SK-N-SH (cell line): ENCODE data around the gene CALML6. TPM values are rescaled to one million over a fixed set of nuclear protein-coding genes. Genes with fewer than 3 reads are reported as not detected.

Experiments used
- CTCF ChIA-PET: fragments of 300-600, 350-600 bp; formaldehyde crosslinking; extraction: SDS; loops from one replicate; lab custom pipeline; 2021; lab: Yijun Ruan, JAX
- POLR2A ChIA-PET: fragments of 350-600 bp; sonication (Branson Sonifier 250); formaldehyde crosslinking; extraction: SDS; loops from one replicate; lab custom pipeline; 2020; ENCODE audit warnings: antibody characterized with exemption, inconsistent platforms; lab: Yijun Ruan, JAX
- DNase-seq: peaks from one replicate; pipeline ENCODE4 v3.0.0; 2012
- H2AFZ ChIP-seq: fragments of 200-600 bp; sonication (generic); 2 replicates; pipeline ENCODE4 v1.8.1; 2016; ENCODE audit warnings: antibody characterized with exemption, mild to moderate bottlenecking, low read depth
- H3F3A ChIP-seq: fragments of 200-600 bp; sonication (generic); replicated peaks from 2 replicates; pipeline ENCODE3; 2016; ENCODE audit warnings: antibody characterized with exemption, mild to moderate bottlenecking; ENCODE audit not compliant: insufficient read depth
- H3K27ac ChIP-seq, 2 experiments: fragments of 200-500 bp in 1 of 2; fragments of 200-600 bp in 1 of 2; sonication (Bioruptor generic) in 1 of 2; sonication (generic), shearing (Covaris generic) in 1 of 2; 2 replicates each; pipeline versions ENCODE4 v1.5.1 to v1.6.1; 2014 to 2016; ENCODE audit warnings: low read depth in 2 of 2, inconsistent platforms in 1 of 2, low read length in 1 of 2, mild to moderate bottlenecking in 1 of 2, mixed read lengths in 1 of 2
- H3K27me3 ChIP-seq: fragments of 200-600 bp; sonication (generic), shearing (Covaris generic); 2 replicates; pipeline ENCODE4 v1.6.1; 2016; ENCODE audit warnings: mixed run types; ENCODE audit not compliant: insufficient read depth
- H3K36me3 ChIP-seq, 2 experiments: fragments of 200-500 bp in 1 of 2; fragments of 200-600 bp in 1 of 2; sonication (Bioruptor generic) in 1 of 2; sonication (generic) in 1 of 2; replicated peaks in 1 of 2; 2 replicates each; pipeline versions ENCODE3 to v1.5.1; 2014 to 2016; ENCODE audit warnings: low read length in 1 of 2, mild to moderate bottlenecking in 1 of 2; ENCODE audit not compliant: insufficient read depth in 2 of 2, control insufficient read depth in 1 of 2
- H3K4me1 ChIP-seq, 2 experiments: fragments of 200-500 bp in 1 of 2; fragments of 200-600 bp in 1 of 2; sonication (Bioruptor generic) in 1 of 2; sonication (generic), shearing (Covaris generic) in 1 of 2; 2 replicates each; pipeline versions ENCODE4 v1.5.1 to v1.6.1; 2014 to 2016; ENCODE audit warnings: low read depth in 1 of 2, low read length in 1 of 2, mixed run types in 1 of 2; ENCODE audit not compliant: insufficient read depth in 2 of 2, control insufficient read depth in 1 of 2
- H3K4me2 ChIP-seq: fragments of 200-600 bp; sonication (generic), shearing (Covaris generic); 2 replicates; pipeline ENCODE4 v1.6.1; 2017; ENCODE audit warnings: mixed run types
- H3K4me3 ChIP-seq, 2 experiments: fragments of 200-500 bp in 1 of 2; fragments of 200-600 bp in 1 of 2; sonication (Bioruptor generic) in 1 of 2; sonication (generic), shearing (Covaris generic) in 1 of 2; 2 replicates each; pipeline versions ENCODE4 v1.5.1 to v1.8.1; 2014 to 2016; ENCODE audit warnings: low read depth in 2 of 2, inconsistent platforms in 1 of 2, low read length in 1 of 2, mild to moderate bottlenecking in 1 of 2, mixed read lengths in 1 of 2, moderate library complexity in 1 of 2
- H3K79me2 ChIP-seq: fragments of 200-600 bp; sonication (generic); 2 replicates; pipeline ENCODE4 v1.8.1; 2017; ENCODE audit warnings: mild to moderate bottlenecking; ENCODE audit not compliant: insufficient read depth
- H3K9ac ChIP-seq: fragments of 200-600 bp; sonication (generic); 2 replicates; pipeline ENCODE4 v1.6.1; 2017; ENCODE audit warnings: mixed run types
- H3K9me2 ChIP-seq: fragments of 200-600 bp; sonication (generic); 2 replicates; pipeline ENCODE4 v1.6.1; 2017; ENCODE audit warnings: mixed run types
- H3K9me3 ChIP-seq: fragments of 200-600 bp; sonication (generic); 2 replicates; pipeline ENCODE4 v1.6.1; 2017; ENCODE audit warnings: mixed run types, mild to moderate bottlenecking, moderate library complexity
- H4K20me1 ChIP-seq: fragments of 200-600 bp; sonication (generic); 2 replicates; pipeline ENCODE4 v1.6.1; 2017; ENCODE audit warnings: mild to moderate bottlenecking, mixed run types; ENCODE audit not compliant: insufficient read depth
- ELF1 ChIP-seq: IDR thresholded peaks from 2 replicates; pipeline ENCODE4 v1.4.0; 2012
- EP300 ChIP-seq, 2 experiments: IDR thresholded peaks; 2 replicates each; pipeline versions ENCODE4 v1.4.0 to v1.6.1; 2012; ENCODE audit warnings: borderline replicate concordance in 1 of 2, low read depth in 1 of 2, low read length in 1 of 2
- FOSL2 ChIP-seq: IDR thresholded peaks from 2 replicates; pipeline ENCODE4 v1.4.0; 2012; ENCODE audit warnings: low read depth, mild to moderate bottlenecking, moderate library complexity, borderline replicate concordance
- FOXJ3 ChIP-seq: sonication (generic); formaldehyde crosslinking; IDR thresholded peaks from 2 replicates; pipeline ENCODE4 v1.5.1; 2020; ENCODE audit warnings: mild to moderate bottlenecking, missing genetic modification reagents
- JUND ChIP-seq: IDR thresholded peaks from 2 replicates; pipeline ENCODE4 v1.4.0; 2012
- MEF2A ChIP-seq: IDR thresholded peaks from 2 replicates; pipeline ENCODE4 v1.4.0; 2012; ENCODE audit warnings: low read depth, borderline replicate concordance
- MXI1 ChIP-seq: IDR thresholded peaks from 2 replicates; pipeline ENCODE4 v1.6.1; 2012; ENCODE audit warnings: mild to moderate bottlenecking, low read depth, low read length, improper control_type of control experiment
- NFIC ChIP-seq: IDR thresholded peaks from 2 replicates; pipeline ENCODE4 v1.4.0; 2012; ENCODE audit warnings: borderline replicate concordance
- POLR2AphosphoS5 ChIP-seq: IDR thresholded peaks from 2 replicates; pipeline ENCODE4 v1.6.1; 2012; ENCODE audit warnings: low read depth, low read length
- RCOR1 ChIP-seq: fragments of 150-350 bp; IDR thresholded peaks from 2 replicates; pipeline ENCODE4 v1.6.1; 2017; ENCODE audit warnings: antibody characterized with exemption, low read length
- RFX5 ChIP-seq: IDR thresholded peaks from 2 replicates; pipeline ENCODE4 v1.6.1; 2012; ENCODE audit warnings: mild to moderate bottlenecking, improper control_type of control experiment, low read length
- SIN3A ChIP-seq: IDR thresholded peaks from 2 replicates; pipeline ENCODE4 v1.6.1; 2012; ENCODE audit warnings: low read depth, mild to moderate bottlenecking, low read length, moderate library complexity, borderline replicate concordance
- SMC3 ChIP-seq: IDR thresholded peaks from 2 replicates; pipeline ENCODE4 v1.6.1; 2012; ENCODE audit warnings: low read depth, low read length, improper control_type of control experiment
- TCF12 ChIP-seq: IDR thresholded peaks from 2 replicates; pipeline ENCODE4 v1.4.0; 2012
- WGBS: methylation state at CpG from one replicate; pipeline ENCODE4 v1.1.6; 2017; ENCODE audit warnings: low lambda C conversion rate; 5-methylcytosine and 5-hydroxymethylcytosine counted together
- polyA plus RNA-seq, 3 experiments: library from polyadenylated mRNA; depleted of rRNA; stranded (reverse); fragments of >200 nt; gene quantifications; 2 replicates each; pipeline ENCODE4 v1.2.3, GENCODE V29; 2012
- TF ChIP-seq, protein P1 (sequence below): IDR thresholded peaks from 2 replicates; pipeline ENCODE4; 2012
- TF ChIP-seq, protein P2 (sequence below): IDR thresholded peaks from 2 replicates; pipeline ENCODE4 v1.6.1; 2012; ENCODE audit warnings: mild to moderate bottlenecking, low read depth, low read length, moderate library complexity
- TF ChIP-seq, protein P3 (sequence below): fragments of 150-350 bp; IDR thresholded peaks from 2 replicates; pipeline ENCODE4 v1.6.1; 2016; ENCODE audit warnings: mild to moderate bottlenecking, low read depth, low read length
- TF ChIP-seq, protein P4 (sequence below): fragments of 150-350 bp; IDR thresholded peaks from 2 replicates; pipeline ENCODE4 v1.6.1; 2017; ENCODE audit warnings: antibody characterized with exemption, low read length, low read depth, borderline replicate concordance

Gene CALML6
- polyA plus RNA-seq, 1 of the 3 experiments (the other 2 are of a cell fraction), result 0.87 TPM

DNA sequence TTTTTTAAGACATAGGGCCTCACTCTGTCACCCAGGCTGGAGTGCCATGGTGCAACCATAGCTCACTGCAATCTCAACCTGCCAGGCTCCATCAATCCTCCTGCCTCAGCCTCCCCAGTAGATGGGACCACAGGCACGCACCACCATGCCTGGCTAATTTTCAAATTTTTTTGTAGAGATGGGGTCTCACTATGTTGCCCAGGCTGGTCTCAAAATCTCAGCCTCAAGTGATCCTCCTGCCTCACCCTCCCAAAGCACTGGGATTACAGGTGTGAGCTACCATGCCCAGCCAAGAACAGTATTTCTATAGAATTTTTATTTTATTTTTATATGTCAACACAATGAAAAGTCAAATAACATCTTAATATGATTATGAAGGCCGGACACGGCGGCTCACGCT lies 35.1 kb upstream of the CALML6 start:
- Histone ChIP-seq H3K27ac (no peak overlapping the region), H3F3A (peaks cover 6% of the 10 kb centered on the region), H3K9me2 (no peaks in the 10 kb centered on the region), H3K79me2 (peaks cover 100% of the 10 kb centered on the region), H4K20me1 (peaks cover 100% of the 10 kb centered on the region), H3K9ac (no peak overlapping the region)
- CTCF ChIA-PET, result interaction anchor here (1.1 to 2.4 kb wide), 2 partner anchors 29 to 63 kb away, joined by 3 to 8 read pairs; no protein-coding TSS in a partner anchor
- TF ChIP-seq SIN3A (no peak), ELF1 (no peak), SMC3 (no peak), MXI1 (no peak), RFX5 (no peak), EP300 (IDR thresholded peaks at IDR 0.05; ENCODE audit: borderline replicate concordance in 1 of 2, low read depth in 1 of 2, low read length in 1 of 2) (no peak), NFIC (no peak), TCF12 (no peak), FOXJ3 (CRISPR knock-in tag) (no peak), FOSL2 (no peak)
- TF ChIP-seq, protein P1, sequence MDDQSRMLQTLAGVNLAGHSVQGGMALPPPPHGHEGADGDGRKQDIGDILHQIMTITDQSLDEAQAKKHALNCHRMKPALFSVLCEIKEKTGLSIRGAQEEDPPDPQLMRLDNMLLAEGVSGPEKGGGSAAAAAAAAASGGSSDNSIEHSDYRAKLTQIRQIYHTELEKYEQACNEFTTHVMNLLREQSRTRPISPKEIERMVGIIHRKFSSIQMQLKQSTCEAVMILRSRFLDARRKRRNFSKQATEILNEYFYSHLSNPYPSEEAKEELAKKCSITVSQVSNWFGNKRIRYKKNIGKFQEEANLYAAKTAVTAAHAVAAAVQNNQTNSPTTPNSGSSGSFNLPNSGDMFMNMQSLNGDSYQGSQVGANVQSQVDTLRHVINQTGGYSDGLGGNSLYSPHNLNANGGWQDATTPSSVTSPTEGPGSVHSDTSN, result no peak
- TF ChIP-seq, all 33 proteins: peak for 0
- Histone ChIP-seq H3K36me3 (peaks cover 8 to 26% of the 10 kb centered on the region in 2 experiments), H3K4me3 (no peak overlapping the region), H2AFZ (no peak overlapping the region), H3K27me3 (no peaks in the 10 kb centered on the region), H3K4me1 (peaks cover 0 to 18% of the 10 kb centered on the region in 2 experiments; a peak in 2 of 4 replicates), H3K9me3 (no peaks in the 10 kb centered on the region), H3K4me2 (no peak overlapping the region)
- WGBS, result 96% methylated on average over 5 of the region's 5 CpGs
- POLR2A ChIA-PET, result no interaction called here
- no peak for DNase-seq

DNA sequence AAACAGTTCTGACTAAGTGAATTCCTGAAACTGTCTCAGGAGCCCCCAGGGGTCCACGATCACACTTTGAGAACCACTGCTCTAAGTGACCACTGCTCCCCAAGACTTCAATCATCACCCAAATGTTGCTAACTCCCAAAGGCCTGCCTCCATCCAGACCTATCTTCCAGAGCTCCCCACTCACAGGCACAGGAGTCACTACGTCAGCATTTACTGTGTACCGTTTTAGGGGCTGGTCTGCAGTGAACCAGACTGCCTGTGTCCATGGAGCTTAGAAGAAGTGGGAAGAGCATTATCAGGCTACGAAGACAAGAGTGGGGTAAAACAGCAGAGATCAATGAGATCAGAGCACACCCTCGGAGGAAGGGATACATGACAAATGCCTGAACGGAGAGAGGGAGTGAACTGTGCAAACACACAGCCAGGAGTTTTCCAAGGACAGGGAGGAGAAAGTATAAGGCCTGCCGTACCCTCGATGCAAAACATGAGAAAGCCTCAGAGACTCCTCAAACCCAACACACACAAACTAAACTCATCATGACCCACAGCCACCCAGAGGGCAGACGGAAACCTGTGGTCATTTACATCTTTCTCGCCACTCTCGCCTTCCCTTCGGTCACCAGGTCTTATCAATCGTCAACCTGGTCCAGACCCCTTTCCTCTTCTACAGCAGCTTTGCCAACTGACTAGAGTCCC lies 34.3 kb upstream of the CALML6 start:
- H3K27me3 ChIP-seq, result no peaks in the 10 kb centered on the region
- WGBS, result 89% methylated on average over 13 of the region's 13 CpGs
- H3K9me3 ChIP-seq, result no peaks in the 10 kb centered on the region
- H2AFZ ChIP-seq, result no peak overlapping the region
- peaks cover 100% of the 10 kb centered on the region for H3K79me2 ChIP-seq
- H3F3A ChIP-seq, result peaks cover 6% of the 10 kb centered on the region
- POLR2A ChIA-PET, result no interaction called here
- H3K9me2 ChIP-seq, result no peaks in the 10 kb centered on the region
- no peak overlapping the region; a peak in 1 of 4 replicates for H3K27ac ChIP-seq
- no peak overlapping the region for H3K4me3 ChIP-seq
- CTCF ChIA-PET, result interaction anchor here (0.8 to 2.4 kb wide), 3 partner anchors 25 to 63 kb away, joined by 3 to 8 read pairs (median 3); no protein-coding TSS in a partner anchor
- H3K36me3 ChIP-seq, result peaks cover 8 to 18% of the 10 kb centered on the region in 2 experiments
- no peak overlapping the region for H3K9ac ChIP-seq
- peaks cover 0 to 18% of the 10 kb centered on the region in 2 experiments; a peak in 2 of 4 replicates for H3K4me1 ChIP-seq
- H4K20me1 ChIP-seq, result peaks cover 100% of the 10 kb centered on the region
- H3K4me2 ChIP-seq, result no peak overlapping the region
- DNase-seq, result no peak
- TF ChIP-seq NFIC (no peak), MEF2A (no peak), ELF1 (no peak), RCOR1 (no peak), POLR2AphosphoS5 (no peak), EP300 (IDR thresholded peaks at IDR 0.05; ENCODE audit: borderline replicate concordance in 1 of 2, low read depth in 1 of 2, low read length in 1 of 2) (no peak), TCF12 (no peak), JUND (no peak)
- TF ChIP-seq, protein P2, sequence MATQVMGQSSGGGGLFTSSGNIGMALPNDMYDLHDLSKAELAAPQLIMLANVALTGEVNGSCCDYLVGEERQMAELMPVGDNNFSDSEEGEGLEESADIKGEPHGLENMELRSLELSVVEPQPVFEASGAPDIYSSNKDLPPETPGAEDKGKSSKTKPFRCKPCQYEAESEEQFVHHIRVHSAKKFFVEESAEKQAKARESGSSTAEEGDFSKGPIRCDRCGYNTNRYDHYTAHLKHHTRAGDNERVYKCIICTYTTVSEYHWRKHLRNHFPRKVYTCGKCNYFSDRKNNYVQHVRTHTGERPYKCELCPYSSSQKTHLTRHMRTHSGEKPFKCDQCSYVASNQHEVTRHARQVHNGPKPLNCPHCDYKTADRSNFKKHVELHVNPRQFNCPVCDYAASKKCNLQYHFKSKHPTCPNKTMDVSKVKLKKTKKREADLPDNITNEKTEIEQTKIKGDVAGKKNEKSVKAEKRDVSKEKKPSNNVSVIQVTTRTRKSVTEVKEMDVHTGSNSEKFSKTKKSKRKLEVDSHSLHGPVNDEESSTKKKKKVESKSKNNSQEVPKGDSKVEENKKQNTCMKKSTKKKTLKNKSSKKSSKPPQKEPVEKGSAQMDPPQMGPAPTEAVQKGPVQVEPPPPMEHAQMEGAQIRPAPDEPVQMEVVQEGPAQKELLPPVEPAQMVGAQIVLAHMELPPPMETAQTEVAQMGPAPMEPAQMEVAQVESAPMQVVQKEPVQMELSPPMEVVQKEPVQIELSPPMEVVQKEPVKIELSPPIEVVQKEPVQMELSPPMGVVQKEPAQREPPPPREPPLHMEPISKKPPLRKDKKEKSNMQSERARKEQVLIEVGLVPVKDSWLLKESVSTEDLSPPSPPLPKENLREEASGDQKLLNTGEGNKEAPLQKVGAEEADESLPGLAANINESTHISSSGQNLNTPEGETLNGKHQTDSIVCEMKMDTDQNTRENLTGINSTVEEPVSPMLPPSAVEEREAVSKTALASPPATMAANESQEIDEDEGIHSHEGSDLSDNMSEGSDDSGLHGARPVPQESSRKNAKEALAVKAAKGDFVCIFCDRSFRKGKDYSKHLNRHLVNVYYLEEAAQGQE, result no peak
- TF ChIP-seq, protein P3, sequence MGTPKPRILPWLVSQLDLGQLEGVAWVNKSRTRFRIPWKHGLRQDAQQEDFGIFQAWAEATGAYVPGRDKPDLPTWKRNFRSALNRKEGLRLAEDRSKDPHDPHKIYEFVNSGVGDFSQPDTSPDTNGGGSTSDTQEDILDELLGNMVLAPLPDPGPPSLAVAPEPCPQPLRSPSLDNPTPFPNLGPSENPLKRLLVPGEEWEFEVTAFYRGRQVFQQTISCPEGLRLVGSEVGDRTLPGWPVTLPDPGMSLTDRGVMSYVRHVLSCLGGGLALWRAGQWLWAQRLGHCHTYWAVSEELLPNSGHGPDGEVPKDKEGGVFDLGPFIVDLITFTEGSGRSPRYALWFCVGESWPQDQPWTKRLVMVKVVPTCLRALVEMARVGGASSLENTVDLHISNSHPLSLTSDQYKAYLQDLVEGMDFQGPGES, result no peak
- TF ChIP-seq, protein P4, sequence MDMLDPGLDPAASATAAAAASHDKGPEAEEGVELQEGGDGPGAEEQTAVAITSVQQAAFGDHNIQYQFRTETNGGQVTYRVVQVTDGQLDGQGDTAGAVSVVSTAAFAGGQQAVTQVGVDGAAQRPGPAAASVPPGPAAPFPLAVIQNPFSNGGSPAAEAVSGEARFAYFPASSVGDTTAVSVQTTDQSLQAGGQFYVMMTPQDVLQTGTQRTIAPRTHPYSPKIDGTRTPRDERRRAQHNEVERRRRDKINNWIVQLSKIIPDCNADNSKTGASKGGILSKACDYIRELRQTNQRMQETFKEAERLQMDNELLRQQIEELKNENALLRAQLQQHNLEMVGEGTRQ, result no peak
